Daoy (cell line): ENCODE measurements around the gene NARF. TPM values are rescaled to one million over a fixed set of nuclear protein-coding genes. Genes with fewer than 3 reads are reported as not detected.
A peak's percentile ranks its signal among the peaks of the same experiment; 100 is the strongest.

Experiments used
- DNase-seq: peaks from one replicate; pipeline ENCODE4 v3.0.0-alpha.2; 2015; ENCODE audit warnings: low read depth
- total RNA-seq: library from RNA; depleted of rRNA; stranded (reverse); fragments of >200 nt; shearing (Covaris generic); gene quantifications from 2 replicates; pipeline ENCODE4 v1.2.3, GENCODE V29; 2014

NARF gene
- total RNA-seq, 1 experiment from 2014 or later = 59.4 TPM

- peak; percentile 5 for DNase-seq
These were observed 24.9 kb upstream of the NARF start for GRCh38 chr17:82433560-82434215.

- DNase-seq = peak; percentile 3
These were observed 24.4 kb upstream of the NARF start for GRCh38 chr17:82434216-82434565.

GRCh38 chr17:82435103-82435502, 23.4 kb upstream of the NARF start:
- DNase-seq = peak; percentile 17

- DNase-seq = no peak
These were observed 22.6 kb upstream of the NARF start for GRCh38 chr17:82435601-82436583.

GRCh38 chr17:82436601-82437324, 21.8 kb upstream of the NARF start:
- DNase-seq = no peak

- DNase-seq = no peak
These were observed 21.2 kb upstream of the NARF start for GRCh38 chr17:82437325-82437668.

- no peak for DNase-seq
These were observed 19.9 kb upstream of the NARF start for GRCh38 chr17:82438401-82439193.

GRCh38 chr17:82439194-82439828, 19.2 kb upstream of the NARF start:
- no peak for DNase-seq

GRCh38 chr17:82439829-82440365, 18.6 kb upstream of the NARF start:
- no peak for DNase-seq

- no peak for DNase-seq
These were observed 18.0 kb upstream of the NARF start for GRCh38 chr17:82440469-82440981.

GRCh38 chr17:82440991-82441627, 17.4 kb upstream of the NARF start:
- DNase-seq = no peak

GRCh38 chr17:82441691-82442487, 16.7 kb upstream of the NARF start:
- no peak for DNase-seq

GRCh38 chr17:82442643-82443464, 15.7 kb upstream of the NARF start:
- DNase-seq = no peak

- no peak for DNase-seq
These were observed 14.9 kb upstream of the NARF start for GRCh38 chr17:82443465-82444283.

GRCh38 chr17:82444284-82444893, 14.2 kb upstream of the NARF start:
- DNase-seq = no peak

- DNase-seq = no peak
These were observed 13.5 kb upstream of the NARF start for GRCh38 chr17:82444941-82445521.

GRCh38 chr17:82445542-82445941, 13.0 kb upstream of the NARF start:
- no peak for DNase-seq
